HG03060 (cell line): ENCODE measurements around the gene MANEAL.

Source experiments
- ATAC-seq: cut with Tn5 transposase; IDR thresholded peaks from one replicate; pipeline ENCODE4 v1.9.1; 2021; ENCODE audit warnings: low read depth, moderate number of reproducible peaks; ENCODE audit not compliant: unreplicated experiment

MANEAL gene

DNA sequence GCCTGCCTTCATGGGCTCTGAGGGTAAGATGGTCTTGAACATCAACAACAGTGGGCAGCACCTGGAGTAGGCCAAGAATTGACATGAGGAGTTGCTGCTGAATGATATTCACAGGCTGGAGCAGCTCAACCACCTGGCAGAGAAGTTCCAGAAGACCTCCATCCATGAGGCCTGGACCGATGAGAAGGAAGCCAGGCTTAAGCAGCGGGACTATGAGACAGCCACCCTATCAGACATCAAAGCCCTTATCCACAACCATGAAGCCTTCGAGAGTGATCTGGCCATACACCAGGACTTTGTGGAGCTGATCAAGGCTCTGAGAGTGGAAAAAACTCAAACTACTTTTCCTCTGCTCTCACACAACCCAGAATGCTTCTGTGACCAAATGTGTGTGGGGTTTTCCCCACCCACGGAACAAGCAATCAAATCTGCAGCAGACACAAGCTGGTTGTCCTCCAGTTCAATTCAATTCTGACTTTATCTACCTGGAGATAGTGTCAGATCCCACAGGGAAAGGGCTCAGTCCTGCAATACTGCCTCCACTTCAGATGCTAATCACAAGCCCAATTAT is 16.6 kb upstream of the MANEAL start:
- ATAC-seq: no peak

DNA sequence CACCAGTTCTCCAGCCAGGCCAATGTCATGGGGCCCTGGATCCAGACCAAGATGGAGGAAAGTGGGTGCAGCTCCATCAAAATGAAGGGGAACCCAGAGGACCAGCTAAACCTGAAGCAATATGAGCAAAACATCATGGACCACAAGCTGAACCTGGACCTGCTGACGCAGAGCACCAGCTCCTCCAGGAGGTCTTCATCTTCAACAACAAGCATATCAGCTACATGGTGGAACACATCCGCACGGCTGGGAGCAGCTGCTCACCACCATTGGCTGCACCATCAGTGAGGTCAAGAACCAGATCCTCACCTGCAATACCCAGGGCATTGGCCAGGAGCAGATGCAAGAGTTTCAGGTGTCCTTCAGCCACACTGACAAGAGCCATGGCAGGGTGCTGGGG is 15.0 kb upstream of the MANEAL start:
- ATAC-seq: no peak

DNA sequence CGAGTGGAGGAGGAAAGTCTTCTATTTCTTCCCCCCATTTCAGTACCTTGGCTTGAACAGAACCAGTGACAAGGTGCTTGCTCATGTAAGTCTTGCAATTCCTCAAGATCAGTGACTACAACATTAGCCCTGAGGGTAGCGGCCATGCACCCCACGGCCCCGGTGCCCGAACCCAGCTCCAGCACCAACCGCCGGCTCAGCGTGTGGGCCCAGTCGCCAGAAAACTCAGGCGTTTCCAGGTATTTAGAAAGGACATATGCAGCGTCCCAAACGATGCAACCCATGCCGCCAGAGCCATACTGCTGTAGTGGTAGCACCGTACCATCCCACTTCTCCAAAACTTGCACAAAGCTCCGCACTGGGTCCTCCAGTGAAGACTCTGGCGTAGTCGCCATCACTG is 11.2 kb upstream of the MANEAL start:
- no peak for ATAC-seq

DNA sequence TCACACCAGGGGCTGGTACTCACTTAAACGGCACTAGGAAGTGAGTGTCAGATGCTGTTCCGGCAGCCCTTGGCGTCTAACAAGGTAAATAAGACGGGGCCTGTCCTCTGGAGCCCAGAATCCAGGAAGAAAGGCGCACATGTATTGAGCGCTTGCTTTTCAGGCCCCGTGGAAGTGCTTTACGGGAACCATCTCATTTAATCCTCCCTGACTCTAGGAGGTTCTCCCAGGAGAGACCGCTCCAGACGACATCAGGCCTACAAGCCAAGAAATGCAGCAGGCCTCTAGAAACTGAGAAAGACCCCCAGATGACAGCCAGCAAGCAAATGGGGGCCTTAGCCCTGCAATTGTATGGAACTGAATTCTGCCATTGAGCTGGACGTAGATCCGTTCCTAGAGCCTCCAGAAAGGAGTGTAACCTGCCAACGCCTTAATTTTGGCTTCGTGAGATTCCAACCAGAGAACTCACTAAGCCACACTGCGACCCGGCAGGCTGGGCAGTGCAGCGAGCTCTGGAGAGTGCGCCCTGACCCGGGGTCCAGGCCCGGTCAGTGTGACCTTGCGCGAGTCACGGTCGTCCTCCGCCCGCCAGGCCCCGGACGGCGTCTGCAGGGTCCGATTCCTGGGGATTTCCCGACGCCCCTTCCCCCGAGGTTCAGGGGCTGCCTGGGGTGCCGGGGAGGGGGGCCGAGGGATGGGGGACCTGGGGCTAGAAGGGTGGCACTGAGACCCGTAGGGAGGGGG is 532 bp upstream of the MANEAL start:
- ATAC-seq: no peak

DNA sequence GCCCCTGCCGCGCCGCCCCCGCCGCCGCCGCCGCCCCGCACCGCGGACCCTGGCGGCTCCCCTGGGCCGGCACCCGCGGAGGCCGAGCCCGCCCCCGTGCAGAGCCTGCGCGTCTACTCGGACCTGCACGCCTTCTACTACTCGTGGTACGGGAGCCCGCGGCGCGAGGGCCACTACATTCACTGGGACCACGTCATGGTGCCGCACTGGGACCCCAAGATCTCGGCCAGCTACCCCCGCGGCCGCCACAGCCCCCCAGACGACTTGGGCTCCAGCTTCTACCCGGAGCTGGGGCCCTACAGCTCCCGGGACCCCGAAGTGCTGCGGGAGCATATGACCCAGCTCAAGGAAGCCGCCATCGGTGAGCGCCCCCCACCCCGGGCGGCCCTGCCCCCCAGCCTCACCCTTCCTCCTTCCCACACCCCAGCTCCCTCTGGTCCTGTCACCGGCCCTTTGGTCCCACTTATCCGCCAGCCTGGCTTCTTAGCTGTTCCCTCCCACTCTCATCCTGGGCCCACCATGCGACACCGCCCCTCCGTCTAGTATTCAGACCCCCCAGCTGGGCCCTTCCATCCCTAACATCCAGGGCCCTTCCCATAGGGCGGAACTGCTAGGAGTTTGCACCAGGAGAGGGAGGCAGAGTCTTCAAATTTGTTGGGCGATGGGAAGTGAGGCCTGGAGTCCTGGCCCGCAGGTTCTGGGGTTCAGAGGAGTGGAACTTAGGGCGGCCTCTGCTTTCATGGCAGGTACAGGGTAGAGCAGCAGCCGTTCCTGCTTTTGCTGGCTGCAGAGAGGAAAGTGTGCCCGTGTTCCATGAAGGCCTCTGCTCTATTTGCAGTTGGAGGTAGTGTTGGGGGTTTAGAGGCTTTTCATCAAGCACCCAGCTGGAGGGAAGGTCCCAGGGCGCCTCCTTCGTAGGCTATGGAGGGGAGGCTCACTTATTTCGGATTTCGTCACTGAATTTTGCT is 1.0 kb downstream of the MANEAL start:
- no peak for ATAC-seq

DNA sequence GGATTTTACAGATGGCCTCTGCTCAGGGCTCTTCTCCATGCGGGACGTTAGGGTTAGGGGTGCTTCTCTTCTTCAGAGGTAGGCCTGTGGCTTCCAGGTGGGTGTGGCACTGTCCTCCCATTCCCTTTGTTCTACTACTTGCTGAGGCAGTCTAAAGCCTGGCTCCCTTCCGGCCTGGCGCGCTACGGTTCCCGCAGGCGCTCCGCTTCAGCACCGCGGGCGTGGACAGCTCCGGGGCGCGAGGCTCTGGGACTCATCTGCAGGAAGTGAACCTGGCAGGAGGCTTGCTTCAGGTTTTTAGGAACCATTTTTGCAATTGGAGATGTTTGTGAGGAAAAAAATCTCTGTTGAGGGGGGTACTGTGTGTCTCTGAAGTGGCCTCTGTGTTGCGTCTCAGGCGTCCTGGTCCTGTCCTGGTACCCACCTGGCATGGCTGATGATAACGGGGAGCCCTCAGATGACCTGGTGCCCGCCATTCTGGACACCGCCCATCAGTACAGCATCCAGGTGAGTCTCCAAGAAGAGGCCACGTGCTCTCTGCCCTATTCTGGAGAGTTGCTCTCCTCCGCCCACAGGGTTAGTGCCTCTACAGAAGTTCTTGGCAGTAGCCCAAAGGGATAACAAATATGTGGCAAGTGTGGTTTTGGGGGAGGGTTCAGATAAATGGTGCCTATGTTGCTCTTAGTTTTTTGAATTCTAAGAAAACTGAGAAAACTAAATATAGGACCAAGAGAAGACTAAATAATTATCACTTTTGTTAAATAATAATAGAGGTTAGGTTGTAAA is 1.9 kb downstream of the MANEAL start:
- no peak for ATAC-seq

DNA sequence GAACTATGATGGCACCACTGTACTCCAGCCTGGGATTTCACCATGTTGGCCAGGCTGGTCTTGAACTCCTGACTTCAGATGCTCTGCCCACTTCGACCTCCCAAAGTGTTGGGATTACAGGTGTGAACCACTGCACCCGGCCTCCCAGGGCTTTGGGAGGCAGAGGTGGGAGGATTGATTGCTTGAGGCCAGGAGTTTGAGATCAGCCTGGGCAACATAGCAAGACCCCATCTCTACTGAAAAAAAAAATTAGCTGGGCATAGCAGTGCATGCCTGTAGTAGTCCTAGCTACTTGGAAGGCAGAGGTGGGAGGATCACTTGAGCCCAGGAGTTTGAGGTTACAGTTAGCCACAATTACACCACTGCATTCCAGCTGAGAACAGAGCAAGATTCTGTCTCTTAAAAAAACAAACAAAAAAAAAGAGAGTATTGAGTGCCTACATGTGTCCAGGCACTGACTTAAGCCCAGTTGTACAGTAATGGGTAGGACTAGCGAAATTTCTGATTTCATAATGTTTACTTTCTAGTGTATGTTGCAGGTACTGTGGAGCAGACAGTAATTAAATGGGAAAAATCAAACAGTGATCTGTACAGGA is 4.2 kb downstream of the MANEAL start:
- ATAC-seq: no peak

DNA sequence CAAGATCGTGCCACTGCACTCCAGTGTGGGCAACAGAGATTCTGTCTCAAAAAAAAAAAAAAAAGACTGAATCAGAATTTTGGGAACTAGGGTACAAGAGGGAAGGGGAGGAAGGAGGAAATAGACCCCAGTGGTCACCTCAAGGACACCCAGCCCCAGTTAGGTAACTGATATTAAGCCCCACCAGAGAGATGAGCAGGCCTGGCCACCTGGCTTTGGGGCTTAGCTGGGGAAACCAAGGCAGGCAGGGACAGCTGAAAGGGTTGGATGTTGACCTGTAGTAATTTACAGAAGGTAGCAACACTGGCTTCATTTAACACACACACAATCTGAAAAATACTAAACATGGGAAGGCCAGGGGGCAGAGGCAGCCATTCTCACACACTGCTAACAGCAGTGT is 8.8 kb downstream of the MANEAL start:
- ATAC-seq: no peak

DNA sequence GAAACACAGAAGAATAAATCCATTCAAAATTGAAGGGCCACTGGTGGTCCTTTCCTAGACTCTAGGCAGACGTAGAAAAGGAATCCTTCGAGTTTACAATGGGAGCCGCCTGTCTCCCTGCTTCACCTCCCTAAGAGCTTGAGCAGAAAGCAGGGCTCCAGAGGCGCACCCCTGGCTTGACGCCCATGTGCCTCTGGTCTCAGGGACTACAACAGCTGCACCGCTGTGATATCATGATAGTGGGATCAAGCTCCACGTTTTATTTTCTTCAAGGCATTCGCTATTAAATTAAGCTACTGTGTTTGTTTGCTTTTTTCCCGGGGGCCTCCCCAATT is 13.5 kb downstream of the MANEAL start:
- no peak for ATAC-seq

DNA sequence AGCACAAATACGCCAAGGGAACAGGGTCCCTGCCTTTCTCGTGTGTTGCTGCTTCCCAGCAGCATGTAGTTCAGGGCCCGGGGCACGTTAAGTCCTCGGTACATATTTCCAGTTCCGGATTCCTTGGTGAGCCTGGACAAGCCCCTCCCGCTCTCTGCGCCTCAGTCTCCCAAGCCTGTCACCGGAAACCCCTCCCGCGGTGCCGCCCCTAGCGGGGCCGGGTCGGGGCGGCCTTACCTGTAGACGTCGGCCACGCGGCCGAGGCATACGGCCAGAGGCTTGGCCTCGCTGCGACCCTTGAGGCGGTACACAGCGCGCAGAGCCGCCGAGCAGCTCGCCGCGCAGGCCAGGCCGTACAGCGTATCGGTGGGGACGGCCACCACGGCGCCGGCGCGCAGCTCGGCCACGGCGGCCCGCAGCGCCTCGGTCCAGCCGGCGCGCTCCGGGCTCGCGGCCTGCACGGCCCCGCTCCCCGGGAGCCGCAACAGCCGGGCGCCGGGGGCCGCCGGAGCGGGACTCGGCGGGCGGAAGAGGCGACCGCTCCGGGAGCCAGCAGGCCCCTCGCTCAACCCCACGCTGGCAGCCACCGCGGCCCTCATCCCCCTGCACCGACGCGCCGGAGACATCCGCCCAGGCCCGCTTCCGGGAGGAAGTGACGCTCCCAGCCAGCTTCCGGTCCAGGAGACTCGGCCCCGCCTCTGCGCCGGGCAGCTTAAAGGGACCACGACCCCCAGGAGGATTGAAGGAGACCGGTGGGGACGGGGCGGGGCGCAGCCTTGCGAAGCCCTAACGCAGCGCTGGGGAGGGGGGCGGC is 14.1 kb downstream of the MANEAL start, which contains the start of the genes C1orf122 and YRDC:
C1orf122 (plus strand) TSS at position 236 of the 814 bp plus-strand sequence. CDS start 615 bp downstream, outside the sequence.
YRDC (minus strand) TSS at position 654 of the 814 bp plus-strand sequence; CDS start at position 626, 28 bp downstream.
- peak; percentile 56 for ATAC-seq

DNA sequence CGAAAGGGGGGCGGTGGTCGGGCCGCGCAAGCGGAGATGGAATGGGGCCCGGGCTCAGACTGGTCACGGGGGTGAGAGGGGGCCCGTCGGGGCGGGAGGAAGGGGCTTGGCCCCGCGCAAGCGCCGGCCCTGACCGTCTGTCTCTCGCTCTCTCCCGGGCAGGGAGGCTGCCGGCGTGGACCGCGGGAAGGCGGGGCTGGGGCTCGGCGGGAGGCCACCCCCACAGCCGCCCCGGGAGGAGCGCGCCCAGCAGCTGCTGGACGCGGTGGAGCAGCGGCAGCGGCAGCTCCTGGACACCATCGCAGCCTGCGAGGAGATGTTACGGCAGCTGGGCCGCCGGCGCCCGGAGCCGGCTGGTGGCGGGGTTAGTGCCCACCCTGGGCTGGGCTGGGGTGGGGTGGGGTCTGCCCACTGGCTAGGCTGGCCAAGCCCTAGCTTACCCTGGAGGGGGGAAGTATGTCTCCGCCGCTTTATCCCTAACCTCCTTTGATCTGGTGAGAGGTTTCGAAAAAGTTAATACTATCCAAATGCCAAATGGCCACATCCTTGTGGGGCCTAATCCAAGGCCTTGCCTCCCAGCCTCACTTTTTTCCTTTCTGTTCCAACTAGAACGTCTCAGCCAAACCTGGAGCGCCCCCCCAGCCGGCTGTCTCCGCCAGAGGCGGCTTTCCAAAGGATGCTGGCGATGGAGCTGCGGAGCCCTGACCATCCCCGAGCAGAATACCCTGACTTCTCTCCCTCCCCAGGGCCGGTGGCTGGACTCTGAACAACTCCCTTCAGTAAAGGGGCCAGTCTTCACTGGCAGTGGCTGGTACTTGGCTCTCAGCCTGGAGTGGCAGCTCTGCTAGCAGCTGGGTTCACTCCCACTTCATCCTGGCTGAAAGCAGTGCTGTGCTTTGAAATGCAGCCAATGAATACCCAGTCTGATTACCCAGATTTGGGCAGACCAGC is 15.0 kb downstream of the MANEAL start:
- no peak for ATAC-seq

DNA sequence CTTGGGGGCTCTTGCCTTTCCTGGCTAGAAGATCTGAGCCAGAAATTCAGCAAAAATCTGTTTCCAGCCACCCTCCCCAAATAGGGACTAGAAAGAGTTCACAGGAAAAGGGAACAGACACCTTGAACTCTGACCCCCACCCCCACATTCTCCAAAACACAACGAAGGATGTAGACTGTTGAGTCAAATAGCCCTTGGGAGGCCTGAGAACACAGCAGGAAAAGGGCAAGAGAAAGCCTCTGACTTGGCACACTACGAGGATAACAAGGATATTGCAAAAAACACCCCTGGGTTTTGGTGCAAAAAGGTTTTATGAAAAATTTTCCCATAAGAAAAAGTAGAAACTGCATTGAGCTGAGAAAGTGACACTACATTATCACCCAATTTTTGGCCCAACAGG is 16.3 kb downstream of the MANEAL start:
- ATAC-seq: no peak

DNA sequence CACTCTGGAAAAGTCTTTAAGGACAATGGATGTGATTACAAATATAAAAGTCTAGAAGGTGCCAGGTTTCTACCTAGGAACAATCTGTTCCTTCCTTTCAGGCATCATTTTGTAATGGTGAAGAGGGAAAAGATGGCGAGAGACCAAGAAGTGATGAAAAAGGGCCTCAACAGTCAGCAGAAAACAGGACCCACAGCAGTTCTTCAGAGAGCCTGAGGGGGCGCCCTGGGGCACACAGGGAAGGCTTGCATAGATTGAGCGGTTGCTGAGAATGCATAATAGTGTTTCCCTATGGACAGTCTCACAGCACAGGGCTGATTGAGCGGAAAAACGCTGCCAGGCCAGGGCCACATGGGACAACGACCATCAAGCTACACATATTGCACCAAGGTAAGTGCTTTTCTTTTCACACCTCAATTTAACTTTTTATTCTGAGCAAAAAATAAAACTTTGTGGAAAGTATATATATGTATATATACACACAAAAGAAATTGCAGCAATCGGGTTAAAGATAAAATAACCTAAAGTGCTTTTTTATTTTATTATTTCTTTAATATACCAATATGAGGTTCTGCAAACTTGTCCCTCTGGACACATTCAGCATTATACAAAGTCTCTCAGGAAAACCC is 17.5 kb downstream of the MANEAL start:
- no peak for ATAC-seq

DNA sequence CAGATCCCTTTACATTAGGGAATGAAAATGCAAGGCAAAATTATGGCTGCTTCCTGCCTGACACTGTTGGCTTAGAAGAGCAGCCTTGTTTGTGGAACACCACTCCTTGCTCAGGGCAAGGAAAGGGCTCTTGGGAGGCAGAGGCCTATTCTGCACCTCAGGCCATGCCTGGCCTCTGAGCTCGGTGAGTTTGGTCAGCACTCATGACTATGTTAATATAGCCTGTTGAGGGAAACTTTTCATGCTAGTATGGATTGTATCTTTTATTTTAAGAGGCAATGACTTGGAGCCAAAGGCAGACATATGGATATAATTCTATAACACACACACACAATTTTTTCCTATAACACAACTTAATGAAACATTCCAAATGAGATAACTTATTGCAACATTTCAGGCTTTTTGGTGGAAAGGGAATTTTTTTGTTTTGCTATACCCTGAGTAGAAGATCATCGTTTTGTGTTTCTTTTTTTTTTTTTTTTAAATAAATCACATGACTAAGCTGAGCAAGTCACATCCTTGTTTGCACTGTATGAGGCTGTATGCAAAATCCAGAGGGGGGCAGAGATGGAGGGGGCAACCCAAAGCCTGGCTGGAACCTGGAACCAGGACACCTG is 20.0 kb downstream of the MANEAL start:
- no peak for ATAC-seq

DNA sequence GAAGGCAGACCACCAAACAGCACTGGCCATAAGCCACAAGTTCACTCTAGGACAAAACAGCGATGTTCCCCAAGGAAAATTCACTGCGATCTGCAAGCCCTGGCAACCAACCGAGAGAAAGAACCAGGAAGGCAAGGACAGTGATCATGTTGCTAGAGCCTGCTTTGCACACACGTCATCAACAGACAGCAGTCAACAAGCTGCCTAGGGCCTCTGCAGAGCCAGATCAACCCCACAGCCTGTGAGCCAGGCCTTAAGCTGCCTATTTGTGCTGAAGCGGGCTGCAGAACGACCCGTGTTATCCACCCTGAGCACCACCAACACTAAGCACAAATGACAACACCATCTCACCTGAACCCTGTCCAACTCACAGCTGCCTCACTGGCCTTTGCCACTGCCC is 20.6 kb downstream of the MANEAL start:
- ATAC-seq: no peak

DNA sequence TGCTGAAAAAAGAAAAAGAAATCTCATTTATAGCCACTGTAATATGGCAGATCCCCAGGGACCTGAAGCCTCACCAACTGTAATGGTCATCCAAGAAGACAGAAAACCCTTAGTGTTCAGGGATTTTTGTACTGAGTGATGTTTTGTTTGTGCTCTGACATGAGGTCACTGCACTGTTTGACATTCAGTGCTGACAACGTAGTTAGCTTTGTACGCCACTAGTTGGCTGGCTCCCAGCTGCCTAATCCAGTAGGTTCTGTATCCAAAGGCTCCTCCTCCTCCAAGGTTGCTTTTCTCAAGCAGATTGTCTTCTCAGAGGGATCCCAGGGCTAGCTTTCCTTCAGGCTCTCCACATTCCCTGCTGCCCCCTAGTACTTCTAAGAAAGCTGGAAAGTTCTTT is 23.8 kb downstream of the MANEAL start:
- ATAC-seq: no peak

DNA sequence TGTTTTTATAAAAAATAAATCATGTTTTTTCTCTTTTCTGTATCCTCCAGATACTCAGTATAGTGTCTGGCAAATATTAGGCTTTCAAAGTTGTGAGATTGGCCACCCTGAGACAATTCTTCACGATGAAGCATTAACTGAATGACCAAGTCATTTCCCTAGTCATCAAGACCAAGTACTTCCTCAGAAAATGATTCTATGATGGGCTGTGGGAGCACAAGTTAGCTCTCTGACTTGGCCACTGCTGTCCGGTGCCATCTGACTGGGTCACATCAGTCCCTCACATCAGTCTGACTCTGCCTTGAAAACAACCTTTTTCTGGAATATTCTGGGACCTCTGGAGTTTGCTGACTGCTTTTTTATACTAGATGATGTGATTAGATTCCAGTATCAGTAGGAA is 27.8 kb downstream of the MANEAL start:
- ATAC-seq: no peak
